H1 (cell line): ENCODE measurements around the gene ARID5A. TPM values are rescaled to one million over a fixed set of nuclear protein-coding genes. Genes with fewer than 3 reads are reported as not detected.

ENCODE experiments used
- CTCF ChIA-PET: fragments of 300-600 bp; sonication (Branson Sonifier 250); formaldehyde crosslinking; loops from one replicate; lab custom pipeline; 2021; ENCODE audit not compliant: partially characterized antibody; lab: Charles Lee
- POLR2A ChIA-PET: fragments of 300-600 bp; sonication (Branson Sonifier 250); formaldehyde crosslinking; loops from one replicate; lab custom pipeline; 2021; ENCODE audit warnings: inconsistent platforms; ENCODE audit not compliant: partially characterized antibody; lab: Charles Lee
- DNase-seq, 2 experiments: peaks; one replicate each; pipeline versions ENCODE4 v3.0.0 to v3.0.0-alpha.2; 2010 to 2022; ENCODE audit warnings: low spot score in 2 of 2, low read depth in 1 of 2, mixed read lengths in 1 of 2
- FAIRE-seq: peaks from 2 replicates; lab custom pipeline; 2011; peaks lifted over from hg19 to GRCh38; lab: Jason Lieb, UNC
- H2AFZ ChIP-seq: 2 replicates; pipeline ENCODE4 v1.8.1; 2012; ENCODE audit warnings: low read length, inconsistent platforms
- H2AK5ac ChIP-seq: 2 replicates; pipeline ENCODE4 v1.6.1; 2013; ENCODE audit warnings: low read depth, low read length
- H2BK120ac ChIP-seq: replicated peaks from 2 replicates; pipeline ENCODE3; 2013; ENCODE audit warnings: low read depth, low read length, inconsistent platforms
- H2BK12ac ChIP-seq: 2 replicates; pipeline ENCODE4 v1.6.1; 2013; ENCODE audit warnings: low read depth, low read length
- H2BK15ac ChIP-seq: 2 replicates; pipeline ENCODE4 v1.6.1; 2013; ENCODE audit warnings: low read length
- H2BK20ac ChIP-seq: 2 replicates; pipeline ENCODE4 v1.6.1; 2013; ENCODE audit warnings: low read length
- H2BK5ac ChIP-seq: 2 replicates; pipeline ENCODE4 v1.6.1; 2013; ENCODE audit warnings: low read depth, low read length
- H3K14ac ChIP-seq: 2 replicates; pipeline ENCODE4 v1.6.1; 2013; ENCODE audit warnings: inconsistent platforms; ENCODE audit not compliant: insufficient read length
- H3K18ac ChIP-seq: 2 replicates; pipeline ENCODE4 v1.6.1; 2013; ENCODE audit warnings: low read length; ENCODE audit errors: extremely low read depth
- H3K23ac ChIP-seq: 2 replicates; pipeline ENCODE4 v1.6.1; 2013; ENCODE audit warnings: inconsistent platforms; ENCODE audit not compliant: insufficient read length
- H3K23me2 ChIP-seq: 2 replicates; pipeline ENCODE4 v1.6.1; 2013; ENCODE audit warnings: low read depth, low read length
- H3K27ac ChIP-seq: 2 replicates; pipeline ENCODE4 v1.6.1; 2011; ENCODE audit warnings: low read depth, low read length, inconsistent platforms
- H3K27me3 ChIP-seq, 4 experiments: replicated peaks in 1 of 4; 1 replicate in 1 of 4; 2 replicates in 3 of 4; pipeline versions ENCODE4 v1.6.1 to v1.8.1; 2011 to 2013; ENCODE audit warnings: low read length in 3 of 4, mild to moderate bottlenecking in 3 of 4, inconsistent platforms in 2 of 4, mixed read lengths in 2 of 4, moderate library complexity in 1 of 4; ENCODE audit not compliant: control insufficient read depth in 3 of 4, insufficient read depth in 3 of 4; ENCODE audit errors: extremely low read depth in 1 of 4
- H3K36me3 ChIP-seq, 4 experiments: 2 replicates each; pipeline versions ENCODE4 v1.6.1 to v1.8.1; 2011 to 2013; ENCODE audit warnings: mild to moderate bottlenecking in 4 of 4, low read length in 3 of 4, moderate library complexity in 2 of 4, control low read depth in 1 of 4, inconsistent platforms in 1 of 4; ENCODE audit not compliant: insufficient read depth in 4 of 4, control insufficient read depth in 2 of 4
- H3K4ac ChIP-seq: replicated peaks from 2 replicates; pipeline ENCODE3; 2013; ENCODE audit warnings: low read length, low read depth, mixed read lengths, inconsistent platforms; ENCODE audit not compliant: insufficient read length
- H3K4me1 ChIP-seq, 4 experiments: replicated peaks in 1 of 4; 1 replicate in 1 of 4; 2 replicates in 3 of 4; pipeline versions ENCODE4 v1.6.1 to v1.8.1; 2011 to 2013; ENCODE audit warnings: low read length in 3 of 4, inconsistent platforms in 2 of 4, mixed read lengths in 1 of 4; ENCODE audit not compliant: insufficient read depth in 4 of 4, control insufficient read depth in 3 of 4
- H3K4me2 ChIP-seq, 2 experiments: 2 replicates each; pipeline versions ENCODE4 v1.6.1 to v1.8.1; 2011 to 2013; ENCODE audit warnings: low read depth in 2 of 2, low read length in 2 of 2, control low read depth in 1 of 2, inconsistent platforms in 1 of 2, mild to moderate bottlenecking in 1 of 2; ENCODE audit not compliant: insufficient read depth in 1 of 2
- H3K4me3 ChIP-seq, 4 experiments: fragments of 200-600, 300-600 bp in 1 of 4; sonication (generic), shearing (Covaris generic), sonication (Bioruptor Twin) in 1 of 4; 2 replicates each; pipeline versions ENCODE4 v1.5.1 to v1.8.1; 2011 to 2016; ENCODE audit warnings: low read length in 4 of 4, low read depth in 3 of 4, control low read depth in 2 of 4, inconsistent platforms in 2 of 4, mild to moderate bottlenecking in 2 of 4, mixed read lengths in 1 of 4, moderate library complexity in 1 of 4; ENCODE audit not compliant: insufficient read depth in 2 of 4; ENCODE audit errors: extremely low read depth in 1 of 4
- H3K56ac ChIP-seq: replicated peaks from 2 replicates; pipeline ENCODE3; 2013; ENCODE audit warnings: low read depth, mild to moderate bottlenecking, mixed read lengths, low read length, inconsistent platforms; ENCODE audit not compliant: insufficient read length
- H3K79me1 ChIP-seq: 2 replicates; pipeline ENCODE4 v1.6.1; 2013; ENCODE audit warnings: low read depth, low read length, control low read depth
- H3K79me2 ChIP-seq, 2 experiments: 2 replicates each; pipeline versions ENCODE4 v1.6.1 to v1.8.1; 2012 to 2013; ENCODE audit warnings: low read length in 2 of 2, mild to moderate bottlenecking in 2 of 2, inconsistent platforms in 1 of 2; ENCODE audit not compliant: insufficient read depth in 2 of 2, control insufficient read depth in 1 of 2
- H3K9ac ChIP-seq, 4 experiments: replicated peaks in 1 of 4; 1 replicate in 1 of 4; 2 replicates in 3 of 4; pipeline versions ENCODE4 v1.6.1 to v1.8.1; 2011 to 2013; ENCODE audit warnings: low read depth in 3 of 4, low read length in 3 of 4, control low read depth in 2 of 4, mild to moderate bottlenecking in 2 of 4, moderate library complexity in 2 of 4, inconsistent platforms in 1 of 4; ENCODE audit errors: extremely low read depth in 1 of 4
- H3K9me3 ChIP-seq, 2 experiments: 2 replicates each; pipeline versions ENCODE4 v1.6.1 to v1.8.1; 2012 to 2013; ENCODE audit warnings: mild to moderate bottlenecking in 2 of 2, moderate library complexity in 2 of 2, control low read depth in 1 of 2, inconsistent platforms in 1 of 2, low read depth in 1 of 2, low read length in 1 of 2, mixed read lengths in 1 of 2; ENCODE audit not compliant: insufficient read depth in 2 of 2
- H4K20me1 ChIP-seq, 2 experiments: replicated peaks in 1 of 2; 2 replicates each; pipeline versions ENCODE3 to v1.8.1; 2011 to 2013; ENCODE audit warnings: inconsistent platforms in 2 of 2, low read length in 2 of 2, mild to moderate bottlenecking in 1 of 2; ENCODE audit not compliant: insufficient read depth in 2 of 2, control insufficient read depth in 1 of 2
- H4K5ac ChIP-seq: 2 replicates; pipeline ENCODE4 v1.6.1; 2013; ENCODE audit warnings: low read length, low read depth, mixed read lengths, inconsistent platforms; ENCODE audit not compliant: insufficient read length
- H4K8ac ChIP-seq: 2 replicates; pipeline ENCODE4 v1.8.0; 2013; ENCODE audit warnings: mild to moderate bottlenecking, moderate library complexity, low read length, inconsistent platforms; ENCODE audit not compliant: insufficient read depth; ENCODE audit errors: extremely low read depth
- H4K91ac ChIP-seq: replicated peaks from 2 replicates; pipeline ENCODE3; 2013; ENCODE audit warnings: low read length, mixed read lengths, inconsistent platforms; ENCODE audit not compliant: insufficient read length
- BACH1 ChIP-seq: IDR thresholded peaks from 2 replicates; pipeline ENCODE4 v1.6.1; 2012; ENCODE audit warnings: low read length, improper control_type of control experiment
- BCL11A ChIP-seq, 2 experiments: IDR thresholded peaks; one replicate each; pipeline ENCODE4 v1.6.1; 2011; ENCODE audit warnings: low read depth in 2 of 2, low read length in 2 of 2, mild to moderate bottlenecking in 2 of 2
- CREB1 ChIP-seq: IDR thresholded peaks from 2 replicates; pipeline ENCODE4 v1.6.1; 2012; ENCODE audit warnings: inconsistent platforms
- EGR1 ChIP-seq: IDR thresholded peaks from 2 replicates; pipeline ENCODE4 v1.6.1; 2011; ENCODE audit warnings: low read depth, low read length, borderline replicate concordance
- EZH2 ChIP-seq: fragments of 200-600 bp; sonication (generic); IDR thresholded peaks from 2 replicates; pipeline ENCODE4 v1.7.1; 2012; ENCODE audit warnings: low read depth, mild to moderate bottlenecking, moderate library complexity, low read length, inconsistent platforms; ENCODE audit not compliant: severe bottlenecking
- FOSL1 ChIP-seq: IDR thresholded peaks from 2 replicates; pipeline ENCODE4 v1.6.1; 2011; ENCODE audit warnings: mild to moderate bottlenecking, low read depth, low read length, moderate library complexity; ENCODE audit not compliant: insufficient read depth
- HDAC2 ChIP-seq, 2 experiments: fragments of 300-600 bp in 1 of 2; sonication (generic) in 1 of 2; IDR thresholded peaks; 2 replicates each; pipeline ENCODE4 v1.6.1; 2011 to 2012; ENCODE audit warnings: low read depth in 2 of 2, low read length in 2 of 2, mild to moderate bottlenecking in 2 of 2, moderate library complexity in 2 of 2, borderline replicate concordance in 1 of 2, inconsistent platforms in 1 of 2
- KDM1A ChIP-seq: fragments of 200-600, 300-600 bp; sonication (generic); IDR thresholded peaks from 2 replicates; pipeline ENCODE4 v1.7.1; 2016; ENCODE audit warnings: mild to moderate bottlenecking, low read length, borderline replicate concordance
- KDM4A ChIP-seq: IDR thresholded peaks from one replicate; pipeline ENCODE4 v1.7.1; 2012; ENCODE audit warnings: low read depth, mild to moderate bottlenecking, moderate library complexity, low read length, inconsistent platforms; ENCODE audit not compliant: severe bottlenecking
- NANOG ChIP-seq: IDR thresholded peaks from 2 replicates; pipeline ENCODE4 v1.6.1; 2011; ENCODE audit warnings: low read length, low read depth, mild to moderate bottlenecking, inconsistent platforms; ENCODE audit not compliant: insufficient read depth, poor library complexity, severe bottlenecking
- POU5F1 ChIP-seq: IDR thresholded peaks from 2 replicates; pipeline ENCODE4 v1.6.1; 2011; ENCODE audit warnings: low read depth, mild to moderate bottlenecking, low read length, moderate library complexity
- SUZ12 ChIP-seq: fragments of 200-600 bp; sonication (generic); IDR thresholded peaks from 2 replicates; pipeline ENCODE4 v1.6.1; 2012; ENCODE audit warnings: mild to moderate bottlenecking, inconsistent platforms, low read length, moderate library complexity, mixed read lengths
- TCF12 ChIP-seq: IDR thresholded peaks from 2 replicates; pipeline ENCODE4 v1.6.1; 2011; ENCODE audit warnings: low read depth, mild to moderate bottlenecking, low read length
- WGBS, 2 experiments: shearing (Covaris generic) in 1 of 2; methylation state at CpG; one replicate each; pipeline versions ENCODE4 v1.1.6 to v1.1.7; 2013 to 2015; ENCODE audit warnings: low lambda C conversion rate in 2 of 2, mixed read lengths in 2 of 2, inconsistent platforms in 1 of 2, low coverage in 1 of 2, missing lambda C conversion rate in 1 of 2; ENCODE audit not compliant: insufficient replicate concordance in 2 of 2, insufficient coverage in 1 of 2, insufficient read length in 1 of 2; ENCODE audit errors: extremely low coverage in 1 of 2, missing lambda C conversion rate in 1 of 2; 5-methylcytosine and 5-hydroxymethylcytosine counted together
- polyA plus RNA-seq, 7 experiments: library from polyadenylated mRNA; depleted of rRNA in 3 of 7; stranded (reverse) in 5 of 7; unstranded in 2 of 7; fragments of >200 nt in 5 of 7; fragments of 200-250 nt in 2 of 7; gene quantifications; 1 replicate in 5 of 7; 2 replicates in 1 of 7; 4 replicates in 1 of 7; pipeline versions ENCODE4 v1.2.1 to v1.2.3, GENCODE V29; 2011 to 2013; ENCODE audit warnings: missing spikeins in 2 of 7, mixed read lengths in 2 of 7
- total RNA-seq: library from RNA; stranded (reverse); fragmentation: NEBNext Ultra II Directional; extraction: Animal tissue kit (Norgen Biotek cat#: 25700); gene quantifications from 2 replicates; pipeline ENCODE4 v1.2.1, GENCODE V29; 2021
- TF ChIP-seq, protein P1 (sequence below): IDR thresholded peaks from 2 replicates; pipeline ENCODE4 v1.6.1; 2012; ENCODE audit warnings: inconsistent platforms

The ARID5A gene
- total and polyA plus RNA-seq, 2 of the 8 experiments (the other 6 are each of a cell fraction or from before 2014, with no cell fraction given) = 3.3 to 5.3 TPM

DNA sequence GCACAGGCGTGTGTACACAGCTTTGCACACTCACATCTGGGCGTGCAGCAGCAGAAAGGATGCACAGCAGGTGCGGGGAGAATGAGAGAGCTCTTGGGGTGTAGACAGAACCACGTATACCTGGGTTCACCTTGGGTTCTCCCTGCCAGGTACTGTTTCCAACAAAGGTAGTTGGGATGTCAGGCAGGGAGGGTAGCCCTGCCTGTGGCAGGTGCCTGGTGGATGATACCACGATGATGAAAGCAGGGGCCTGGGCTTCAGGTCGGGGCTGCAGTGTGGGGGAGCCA is 6.5 kb upstream of the ARID5A start:
- no peaks in the 10 kb centered on the region for H3K9me3 ChIP-seq
- H4K91ac ChIP-seq = no peak overlapping the region
- H2BK15ac ChIP-seq = no peak overlapping the region
- no peak overlapping the region for H3K4me3 ChIP-seq
- H2AFZ ChIP-seq = no peak overlapping the region
- H3K4ac ChIP-seq = no peak overlapping the region
- CTCF ChIA-PET = interaction anchor here (0.6 to 18.5 kb wide), 10 partner anchors 10 to 191 kb away, joined by 3 to 361 read pairs (median 4); no protein-coding TSS in a partner anchor
- peak overlapping the region; percentile 7; the same call in 1 of the 2 replicates for H4K8ac ChIP-seq
- no peak overlapping the region for H3K56ac ChIP-seq
- H3K9ac ChIP-seq = no peak overlapping the region
- no peaks in the 10 kb centered on the region for H3K79me2 ChIP-seq
- FAIRE-seq = no peak
- no peak overlapping the region for H3K23ac ChIP-seq
- no peak overlapping the region for H3K27ac ChIP-seq
- peaks cover 0 to 28% (median 22%) of the 10 kb centered on the region in 4 experiments; a peak in 6 of 7 replicates for H3K27me3 ChIP-seq
- H3K4me1 ChIP-seq = peaks cover 2 to 4% (median 3%) of the 10 kb centered on the region in 4 experiments
- H3K23me2 ChIP-seq = peaks cover 8% of the 10 kb centered on the region; the same call in 1 of the 2 replicates
- H2AK5ac ChIP-seq = no peak overlapping the region
- no peak overlapping the region for H2BK12ac ChIP-seq
- DNase-seq = no peak
- H4K5ac ChIP-seq = no peak overlapping the region
- H2BK5ac ChIP-seq = no peak overlapping the region
- H2BK120ac ChIP-seq = no peak overlapping the region
- H2BK20ac ChIP-seq = no peak overlapping the region
- POLR2A ChIA-PET = interaction anchor here (0.6 kb wide), 1 partner anchor 284 kb away, joined by 3 read pairs; no protein-coding TSS in a partner anchor
- no peak overlapping the region for H3K14ac ChIP-seq
- no peak overlapping the region for H3K18ac ChIP-seq
- H4K20me1 ChIP-seq = no peaks in the 10 kb centered on the region
- no peak overlapping the region for H3K4me2 ChIP-seq
- 84% methylated on average over 6 of the region's 6 CpGs; no CpG with 5 or more reads in 1 of the 2 experiments for WGBS, 2 experiments
- no peaks in the 10 kb centered on the region for H3K79me1 ChIP-seq
- no peaks in the 10 kb centered on the region for H3K36me3 ChIP-seq
- TF ChIP-seq FOSL1 = no peak
- TF ChIP-seq BACH1 = no peak
- TF ChIP-seq, protein P1, sequence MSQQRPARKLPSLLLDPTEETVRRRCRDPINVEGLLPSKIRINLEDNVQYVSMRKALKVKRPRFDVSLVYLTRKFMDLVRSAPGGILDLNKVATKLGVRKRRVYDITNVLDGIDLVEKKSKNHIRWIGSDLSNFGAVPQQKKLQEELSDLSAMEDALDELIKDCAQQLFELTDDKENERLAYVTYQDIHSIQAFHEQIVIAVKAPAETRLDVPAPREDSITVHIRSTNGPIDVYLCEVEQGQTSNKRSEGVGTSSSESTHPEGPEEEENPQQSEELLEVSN = no peak
- TF ChIP-seq TCF12 = no peak
- no peak for TF ChIP-seq HDAC2 (IDR thresholded peaks at IDR 0.05; ENCODE audit: borderline replicate concordance in 1 of 2, low read depth in 2 of 2, low read length in 2 of 2)
- no peak for TF ChIP-seq SUZ12
- no peak for TF ChIP-seq KDM4A
- no peak for TF ChIP-seq EZH2
- TF ChIP-seq EGR1 = no peak
- TF ChIP-seq POU5F1 = no peak
- no peak for TF ChIP-seq CREB1
- no peak for TF ChIP-seq KDM1A
- no peak for TF ChIP-seq NANOG
- TF ChIP-seq BCL11A (IDR thresholded peaks at IDR 0.05; ENCODE audit: low read depth in 2 of 2, low read length in 2 of 2) = no peak
